Measurements from ENCODE around the gene UQCC2.

UQCC2 gene

DNA sequence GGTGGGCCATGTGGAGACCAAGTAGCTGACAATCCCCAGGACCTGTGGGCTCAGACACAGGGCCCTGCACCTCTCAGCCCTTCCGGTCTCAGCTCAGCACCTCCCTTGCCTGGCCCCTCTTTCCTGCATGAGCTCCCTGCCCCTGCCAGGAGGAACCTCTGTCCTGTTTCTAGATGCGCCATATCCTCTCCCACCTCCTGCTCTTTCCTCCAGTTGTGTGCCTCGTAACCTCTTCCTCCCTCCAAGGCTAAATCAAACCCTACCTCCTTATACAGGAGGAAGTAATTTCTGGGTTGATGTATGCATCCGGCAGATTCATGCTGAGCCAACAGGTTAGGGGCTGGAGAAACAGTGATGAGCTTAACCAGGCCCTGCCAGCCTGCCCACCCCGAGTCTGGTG, 59.5 kb downstream of the UQCC2 start:
- Histone ChIP-seq H3K36me3 (peaks cover 0 to 68% (median 45%) of the 10 kb centered on the region in 11 experiments; a peak in 15 of 22 replicates), H3K4me3 (no peak overlapping the region), H3K9me3 (replicated peaks in 1 of 11) (no peaks in the 10 kb centered on the region), H3K4me2 (peak overlapping the region; percentile 11 to 65 (median 33); a peak in 18 of 22 replicates), H3K4me1 (peaks cover 15 to 37% (median 24%) of the 10 kb centered on the region in 10 experiments), H3K9ac (no peak overlapping the region), H3K27me3 (no peaks in the 10 kb centered on the region), H4K20me1 (peaks cover 0 to 26% (median 0%) of the 10 kb centered on the region in 11 experiments; a peak in 6 of 22 replicates), H3K27ac (peak overlapping the region in 2 of 11 experiments; percentile 17 to 48; a peak in 2 of 22 replicates)
- TF ChIP-seq Cebpa-rat (IDR thresholded peaks at IDR 0.05), result no peak

DNA sequence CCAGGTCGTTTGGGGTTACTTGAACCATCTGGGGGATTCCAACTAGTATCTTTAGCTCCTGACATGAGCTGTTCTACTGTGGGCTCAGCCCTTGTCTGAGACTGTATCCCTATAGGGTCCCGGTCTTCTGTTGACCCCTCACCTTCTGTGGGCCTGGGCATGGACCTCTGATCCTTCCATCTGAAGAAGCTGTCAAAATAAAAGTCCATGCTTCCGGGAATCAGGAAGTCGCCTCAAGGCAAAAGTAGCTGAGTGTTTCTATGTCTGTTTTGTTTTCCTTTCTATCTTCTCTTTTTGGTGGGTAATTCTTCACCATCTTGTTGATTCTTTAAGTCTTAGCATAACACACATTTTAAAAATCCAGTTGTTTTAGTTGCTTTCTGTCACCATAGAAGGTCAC, 60.1 kb downstream of the UQCC2 start:
- Histone ChIP-seq H3K27ac (0 out of 22 replicates have a peak overlapping the region, but pooled peaks of 1 of the 11 experiments have one; percentile 17), H3K4me1 (peaks cover 15 to 37% (median 24%) of the 10 kb centered on the region in 10 experiments), H3K4me2 (peak overlapping the region in 9 of 11 experiments; percentile 11 to 65 (median 34); a peak in 14 of 22 replicates), H3K27me3 (no peaks in the 10 kb centered on the region), H3K9ac (no peak overlapping the region), H3K36me3 (peaks cover 0 to 65% (median 42%) of the 10 kb centered on the region in 11 experiments; a peak in 15 of 22 replicates), H4K20me1 (peaks cover 0 to 26% (median 0%) of the 10 kb centered on the region in 11 experiments; a peak in 6 of 22 replicates), H3K9me3 (replicated peaks in 1 of 11) (no peaks in the 10 kb centered on the region), H3K4me3 (no peak overlapping the region)
- TF ChIP-seq Cebpa-rat (IDR thresholded peaks at IDR 0.05), result no peak

All from BLaER1 treated with 17β-estradiol and CSF1 and Interleukin-3, amounts not matched to agents 10 nM and 100 nM (cell line).